HTR-8/SVneo (cell line): ENCODE results near the gene RCCD1.

Experiments used
- DNase-seq: peaks from one replicate; pipeline ENCODE4 v3.0.0; 2011; ENCODE audit warnings: low spot score, mixed read lengths; ENCODE audit not compliant: insufficient read length
- FAIRE-seq: peaks from 2 replicates; lab custom pipeline; 2011; peaks lifted over from hg19 to GRCh38; lab: Jason Lieb, UNC

Gene RCCD1

DNA sequence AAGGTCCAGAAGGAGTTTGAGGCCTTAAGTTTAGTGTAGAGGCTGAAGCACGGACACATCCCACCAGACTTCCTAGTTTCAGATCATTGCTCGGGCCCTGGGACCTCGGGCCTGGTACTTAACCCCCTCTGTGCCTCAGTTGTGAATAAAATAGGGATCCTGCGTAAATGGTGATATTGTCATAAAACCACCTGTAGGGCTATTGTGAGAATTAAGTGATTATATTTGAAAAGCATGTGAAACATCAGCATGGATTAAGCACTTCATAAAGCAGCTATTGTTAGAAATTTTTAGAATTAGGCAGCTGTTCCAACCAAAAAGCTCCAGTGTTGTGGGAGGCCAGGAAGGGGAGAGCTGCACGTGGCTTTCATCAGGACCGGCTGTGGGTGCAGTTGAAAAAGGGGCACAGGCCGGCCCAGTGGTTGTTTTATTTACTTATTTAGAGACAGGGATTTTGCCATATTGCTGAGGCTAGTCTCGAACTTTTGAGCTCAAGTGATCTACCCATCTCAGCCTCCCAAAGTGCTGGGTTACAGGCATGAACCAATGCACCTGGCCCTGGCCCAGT lies 4.4 kb downstream of the RCCD1 start:
- FAIRE-seq (no peak), DNase-seq (no peak)

DNA sequence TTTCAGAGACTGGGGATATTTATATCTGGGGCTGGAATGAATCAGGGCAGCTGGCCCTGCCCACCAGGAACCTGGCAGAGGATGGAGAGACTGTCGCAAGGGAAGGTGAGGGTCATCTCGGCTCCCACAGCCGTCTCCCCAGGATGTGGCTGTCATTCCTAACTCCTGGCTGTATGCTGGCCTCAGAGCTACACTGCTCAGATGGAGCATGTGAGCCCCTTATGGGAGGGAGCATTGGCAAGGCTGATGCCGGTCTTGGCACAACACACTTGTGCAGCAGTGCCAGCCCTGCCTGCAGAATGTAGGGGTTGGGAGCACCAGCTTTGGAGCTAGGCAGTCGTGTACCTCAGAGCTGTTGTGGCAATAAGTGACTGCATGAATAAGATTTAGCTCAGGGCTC lies 5.2 kb downstream of the RCCD1 start:
- DNase-seq = no peak
- no peak for FAIRE-seq

DNA sequence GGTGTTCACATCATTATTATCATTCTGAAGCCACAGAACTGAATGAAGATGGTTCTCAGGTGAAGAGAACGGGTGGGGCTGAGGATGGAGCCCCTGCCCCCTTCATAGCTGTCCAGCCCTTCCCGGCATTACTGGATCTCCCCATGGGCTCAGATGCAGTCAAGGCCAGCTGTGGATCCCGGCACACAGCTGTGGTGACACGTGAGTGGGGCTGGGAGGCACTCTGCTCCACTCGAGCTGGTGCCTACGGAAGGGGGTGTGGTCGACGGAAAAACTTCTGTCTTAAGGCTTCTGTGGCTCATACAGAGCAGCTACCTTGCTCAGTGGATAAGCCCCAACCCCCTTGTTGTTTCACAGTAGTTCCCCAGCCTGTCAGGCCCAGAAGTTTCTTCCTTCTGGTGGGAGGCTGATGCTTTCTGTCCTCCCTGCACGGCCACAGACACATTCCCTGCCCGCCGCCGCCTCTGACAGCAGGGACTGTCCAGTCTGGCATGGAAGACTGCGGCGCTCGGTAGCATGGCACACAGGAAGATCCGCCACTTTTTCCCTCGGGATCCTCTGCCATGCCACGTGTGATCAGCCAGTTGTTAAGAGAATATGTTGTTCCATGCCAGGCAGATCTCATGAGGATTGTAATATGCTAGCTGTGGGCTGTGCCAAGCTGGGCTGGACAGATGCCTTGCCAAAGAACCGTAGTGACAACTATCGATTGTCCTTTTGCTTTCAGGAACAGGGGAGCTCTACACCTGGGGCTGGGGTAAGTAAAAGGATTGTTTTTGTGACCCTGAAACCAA lies 5.8 kb downstream of the RCCD1 start:
- DNase-seq = no peak
- FAIRE-seq = no peak

DNA sequence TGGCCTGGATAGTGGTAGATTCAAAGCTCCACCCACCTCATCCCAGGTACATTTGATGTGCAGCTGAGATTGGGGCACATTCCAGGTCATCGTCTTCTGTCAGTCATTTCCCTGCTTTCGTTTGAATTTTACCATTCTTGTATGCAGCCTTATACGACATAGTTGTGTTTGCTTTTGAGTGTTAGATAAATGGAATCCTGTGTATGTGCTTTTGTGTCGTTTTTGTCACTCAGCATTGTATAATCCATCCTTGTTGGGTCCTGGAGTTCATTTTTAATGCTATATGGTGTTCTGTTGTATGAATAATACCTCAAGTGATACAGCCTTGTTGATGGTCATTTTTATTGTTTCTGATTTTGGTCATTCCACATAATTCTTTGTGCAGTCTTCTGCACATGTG lies 7.3 kb downstream of the RCCD1 start:
- DNase-seq = no peak

GRCh38 chr15:90966262-90966661 lies 11.6 kb downstream of the RCCD1 start:
- FAIRE-seq = no peak
- DNase-seq = no peak

More for the DNA sequence above, 7.3 kb downstream of the RCCD1 start:
- FAIRE-seq = no peak

DNA sequence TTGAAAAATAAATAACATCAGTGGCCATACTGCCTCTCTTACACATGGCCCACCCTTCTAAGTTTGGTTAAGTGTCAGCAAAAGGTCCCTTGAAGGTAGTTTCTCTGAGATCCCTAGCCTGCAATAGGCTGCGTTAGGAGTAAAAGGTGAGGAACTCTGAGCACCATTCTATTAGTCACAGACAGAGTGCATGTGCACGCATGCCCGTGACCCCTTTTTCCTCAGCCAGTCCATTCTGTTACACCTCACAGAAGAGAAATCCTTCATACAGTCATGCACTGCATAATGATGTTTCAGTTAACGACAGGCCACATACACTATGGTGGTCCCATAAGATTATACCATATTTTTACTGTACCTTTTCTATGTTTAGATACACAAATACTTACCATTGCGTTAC lies 12.5 kb downstream of the RCCD1 start:
- DNase-seq = no peak
- FAIRE-seq = no peak

- DNase-seq (no peak), FAIRE-seq (no peak)
Measured at GRCh38 chr15:90968434-90968833, 13.8 kb downstream of the RCCD1 start.

DNA sequence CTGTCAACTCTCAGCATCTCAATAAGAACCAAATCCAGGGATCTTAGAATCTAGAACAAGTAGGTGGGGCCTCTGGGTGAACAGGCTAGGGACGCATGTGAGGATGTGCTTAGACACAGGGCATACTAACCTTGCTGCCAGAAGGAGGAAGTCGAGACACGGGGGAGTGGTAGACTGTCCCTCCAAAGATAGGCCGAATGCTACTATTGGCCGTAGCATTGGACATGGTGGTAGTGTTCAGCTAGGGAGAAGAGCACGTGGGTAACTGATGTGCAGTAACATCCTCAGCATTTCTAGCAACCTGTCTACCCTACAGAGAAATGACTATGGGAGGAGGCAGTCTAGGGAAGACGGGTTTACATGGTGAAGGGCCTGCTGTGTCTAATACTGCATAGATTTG lies 15.6 kb downstream of the RCCD1 start:
- DNase-seq = no peak
- no peak for FAIRE-seq

GRCh38 chr15:90972133-90972532 lies 17.4 kb downstream of the RCCD1 start:
- DNase-seq (no peak), FAIRE-seq (no peak)

GRCh38 chr15:90974216-90974615 lies 19.5 kb downstream of the RCCD1 start:
- no peak for FAIRE-seq
- DNase-seq = no peak

DNA sequence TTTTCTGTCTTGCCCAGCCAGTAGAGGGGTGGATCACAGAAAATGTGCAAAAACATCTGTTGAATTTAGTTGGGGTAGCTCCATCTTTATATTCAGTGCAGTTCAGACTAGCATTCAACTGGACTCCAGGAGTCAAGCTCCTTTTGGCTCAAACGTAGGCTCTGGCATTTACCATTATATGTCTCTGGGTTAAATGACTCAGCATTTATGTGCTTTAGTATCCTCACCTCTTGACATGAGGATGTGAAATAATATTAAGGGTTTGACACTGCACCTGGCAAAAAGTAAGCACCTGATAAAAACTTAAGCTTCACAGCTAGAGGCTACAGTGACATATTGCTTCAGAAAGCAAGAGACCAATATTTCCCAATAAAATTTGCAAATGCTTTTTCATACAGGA lies 24.9 kb downstream of the RCCD1 start:
- DNase-seq (no peak), FAIRE-seq (no peak)

DNA sequence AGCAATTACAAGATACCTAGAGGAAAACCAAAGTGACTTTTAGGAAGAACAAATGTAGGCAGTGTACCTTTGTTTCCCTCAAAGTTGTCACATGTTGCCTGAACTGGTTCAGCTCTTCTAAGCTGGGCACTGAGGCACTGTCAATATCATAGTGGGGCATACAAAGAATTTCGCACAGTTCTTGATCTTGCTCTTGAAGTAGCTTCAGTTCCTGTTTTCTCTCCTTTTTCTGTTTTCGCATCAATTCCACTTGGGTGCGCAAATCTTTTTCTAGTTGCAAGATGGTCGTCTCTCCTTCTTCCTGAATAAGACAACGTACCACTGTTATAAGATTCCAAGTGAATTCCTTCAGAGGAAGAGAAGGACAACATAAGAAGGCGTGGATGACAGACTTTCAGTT lies 27.0 kb downstream of the RCCD1 start:
- FAIRE-seq (no peak), DNase-seq (no peak)

- DNase-seq = no peak
- no peak for FAIRE-seq
Measured at GRCh38 chr15:90982135-90982534, 27.5 kb downstream of the RCCD1 start.

DNA sequence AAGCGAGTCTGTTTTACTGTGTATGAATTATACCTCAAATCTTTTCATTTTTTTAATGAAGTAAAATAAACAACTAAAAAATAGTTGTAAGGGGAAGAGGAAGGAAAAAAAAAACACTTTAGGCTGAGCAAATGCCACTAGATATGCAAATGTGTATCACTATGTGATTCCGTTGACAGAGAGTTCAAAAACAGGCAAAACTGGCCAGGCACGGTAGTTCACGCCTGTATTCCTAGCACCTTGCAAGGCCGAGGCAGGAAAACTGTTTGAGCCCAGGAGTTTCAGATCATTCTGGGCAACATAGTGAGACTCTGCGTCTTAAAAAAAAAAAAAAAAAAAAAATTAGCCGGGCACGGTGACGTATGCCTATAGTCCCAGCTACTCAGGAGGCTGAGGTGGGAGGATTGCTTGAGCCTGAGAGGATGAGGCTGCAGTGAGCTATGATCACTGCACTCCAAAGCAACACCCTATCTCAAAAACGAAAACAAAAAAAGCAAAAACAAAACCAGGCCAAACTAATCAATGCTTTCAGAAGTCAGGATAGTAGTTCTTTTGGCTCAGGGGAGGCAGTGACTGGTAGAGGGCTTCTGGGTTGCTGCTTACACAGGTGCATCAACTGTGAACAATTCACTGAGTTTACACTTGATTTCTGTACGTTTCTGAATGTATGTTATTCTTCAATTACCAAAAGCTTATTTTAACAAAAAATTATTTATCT lies 32.3 kb downstream of the RCCD1 start:
- no peak for FAIRE-seq
- no peak for DNase-seq

- no peak for DNase-seq
- no peak for FAIRE-seq
Measured at GRCh38 chr15:90987561-90988141, 33.0 kb downstream of the RCCD1 start.

- DNase-seq (no peak), FAIRE-seq (no peak)
Measured at GRCh38 chr15:90988296-90988695, 33.6 kb downstream of the RCCD1 start.

DNA sequence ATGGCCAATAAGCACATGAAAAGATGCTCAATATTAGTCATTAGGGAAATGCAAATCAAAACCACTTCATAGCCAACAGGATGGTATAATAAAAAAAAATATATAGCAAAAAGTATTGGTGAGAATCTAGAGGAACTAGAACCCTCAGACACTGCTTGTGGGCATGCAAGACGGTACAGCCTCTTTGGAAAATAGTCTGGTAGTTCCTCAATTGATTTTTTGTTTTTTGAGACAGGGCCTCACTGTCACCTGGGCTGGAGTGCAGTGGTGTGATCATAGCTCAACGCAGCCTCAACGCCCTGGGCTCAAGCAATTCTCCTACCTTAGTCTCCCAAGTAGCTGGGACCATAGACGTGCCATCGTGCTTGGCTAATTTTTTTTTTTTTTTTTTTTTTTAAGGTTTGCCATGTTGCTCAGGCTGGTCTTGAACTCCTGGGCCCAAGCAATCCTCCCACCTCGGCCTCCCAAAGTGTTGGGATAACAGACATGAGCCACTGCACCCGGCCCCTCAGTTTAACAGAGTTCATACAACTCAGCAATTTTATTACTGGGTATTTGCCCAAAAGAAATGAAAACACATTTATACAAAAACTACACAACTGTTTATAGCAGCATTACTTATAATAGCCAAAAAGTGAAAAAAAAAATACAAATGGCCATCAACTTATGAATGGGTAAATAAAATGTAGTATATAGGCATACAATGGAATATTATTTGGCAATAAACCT lies 34.5 kb downstream of the RCCD1 start:
- no peak for FAIRE-seq
- no peak for DNase-seq

- FAIRE-seq = no peak
- no peak for DNase-seq
Measured at GRCh38 chr15:90990446-90990845, 35.8 kb downstream of the RCCD1 start.

GRCh38 chr15:90991587-90992285 lies 37.1 kb downstream of the RCCD1 start:
- FAIRE-seq (no peak), DNase-seq (no peak)

GRCh38 chr15:90994059-90994416 lies 39.4 kb downstream of the RCCD1 start:
- DNase-seq = no peak

More at GRCh38 chr15:90994059-90994416, 39.4 kb downstream of the RCCD1 start:
- no peak for FAIRE-seq
